Fibroblast of skin of right biceps (primary cell): ENCODE measurements around the gene RBM5.

Experiments
- DNase-seq: peaks from one replicate; pipeline ENCODE4 v3.0.0-alpha.2; 2013

Gene RBM5

GRCh38 chr3:50140990-50141389, 52.3 kb downstream of the RBM5 start:
- no peak for DNase-seq

GRCh38 chr3:50146316-50146901, 57.7 kb downstream of the RBM5 start:
- no peak for DNase-seq

GRCh38 chr3:50147016-50147415, 58.3 kb downstream of the RBM5 start:
- no peak for DNase-seq

GRCh38 chr3:50147447-50147846, 58.7 kb downstream of the RBM5 start:
- no peak for DNase-seq

- DNase-seq: peak; percentile 37
Observed at GRCh38 chr3:50147861-50148260, 59.1 kb downstream of the RBM5 start.

GRCh38 chr3:50150404-50150750, 61.7 kb downstream of the RBM5 start:
- DNase-seq: no peak

GRCh38 chr3:50150863-50151686, 62.4 kb downstream of the RBM5 start:
- no peak for DNase-seq

- DNase-seq: no peak
Observed at GRCh38 chr3:50151728-50152127, 63.0 kb downstream of the RBM5 start.

- no peak for DNase-seq
Observed at GRCh38 chr3:50153782-50154475, 65.2 kb downstream of the RBM5 start.

GRCh38 chr3:50154476-50154839, 65.7 kb downstream of the RBM5 start:
- DNase-seq: no peak

- DNase-seq: peak; percentile 68
Observed at GRCh38 chr3:50154840-50155490, 66.2 kb downstream of the RBM5 start, which contains the start of gene SEMA3F. Gene SEMA3F, plus strand, starts transcription at chr3:50155324. Its CDS starts 4,299 bp downstream, at chr3:50159623.

GRCh38 chr3:50155491-50155878, 66.8 kb downstream of the RBM5 start:
- DNase-seq: no peak

- DNase-seq: peak; percentile 17
Observed at GRCh38 chr3:50155891-50156290, 67.2 kb downstream of the RBM5 start.

GRCh38 chr3:50156549-50157493, 68.1 kb downstream of the RBM5 start:
- peak; percentile 59 for DNase-seq

GRCh38 chr3:50157827-50158529, 69.3 kb downstream of the RBM5 start:
- DNase-seq: peak; percentile 61

- DNase-seq: no peak
Observed at GRCh38 chr3:50158530-50159146, 69.9 kb downstream of the RBM5 start.

GRCh38 chr3:50160561-50160983, 71.9 kb downstream of the RBM5 start:
- DNase-seq: no peak

- no peak for DNase-seq
Observed at GRCh38 chr3:50161320-50161719, 72.6 kb downstream of the RBM5 start.

GRCh38 chr3:50162034-50162883, 73.5 kb downstream of the RBM5 start:
- no peak for DNase-seq
